ENCODE measurements around the gene PFDN1.

PFDN1 gene

GRCh38 chr5:140302786-140303639 is at the start of gene PFDN1:
PFDN1 (minus strand) TSS chr5:140303101; CDS start chr5:140303073, 28 bp downstream.
- TF ChIP-seq CTCF (IDR thresholded peaks at IDR 0.05; ENCODE audit: extremely low read depth, insufficient read depth, missing control alignments), result no peak
- in situ Hi-C loops (cut with MboI; ENCODE audit: low pct_unique_long_range_greater_than_20kb, low sequenced_read_pairs, unreplicated experiment), result no loop called here
- peak; percentile 91 for DNase-seq (ENCODE audit: low spot score)

GRCh38 chr5:140351609-140352334 is 48.9 kb upstream of the PFDN1 start:
- DNase-seq (ENCODE audit: low spot score), result peak; percentile 75
- TF ChIP-seq CTCF (IDR thresholded peaks at IDR 0.05; ENCODE audit: extremely low read depth, insufficient read depth, missing control alignments), result peak; percentile 76
- in situ Hi-C loops (cut with MboI; ENCODE audit: low pct_unique_long_range_greater_than_20kb, low sequenced_read_pairs, unreplicated experiment), result loop anchor here (5.0 kb wide), 1 partner anchor 109 kb away; no protein-coding TSS in a partner anchor

- in situ Hi-C loops (cut with MboI; ENCODE audit: low pct_unique_long_range_greater_than_20kb, low sequenced_read_pairs, unreplicated experiment), result no loop called here
- TF ChIP-seq CTCF (IDR thresholded peaks at IDR 0.05; ENCODE audit: extremely low read depth, insufficient read depth, missing control alignments), result no peak
- DNase-seq (ENCODE audit: low spot score), result no peak
Measured at GRCh38 chr5:140349244-140349643, 46.3 kb upstream of the PFDN1 start.

GRCh38 chr5:140348104-140348503 is 45.2 kb upstream of the PFDN1 start:
- in situ Hi-C loops (cut with MboI; ENCODE audit: low pct_unique_long_range_greater_than_20kb, low sequenced_read_pairs, unreplicated experiment), result no loop called here
- DNase-seq (ENCODE audit: low spot score), result no peak
- TF ChIP-seq CTCF (IDR thresholded peaks at IDR 0.05; ENCODE audit: extremely low read depth, insufficient read depth, missing control alignments), result no peak

- no peak for DNase-seq (ENCODE audit: low spot score)
- in situ Hi-C loops (cut with MboI; ENCODE audit: low pct_unique_long_range_greater_than_20kb, low sequenced_read_pairs, unreplicated experiment), result no loop called here
- TF ChIP-seq CTCF (IDR thresholded peaks at IDR 0.05; ENCODE audit: extremely low read depth, insufficient read depth, missing control alignments), result no peak
Measured at GRCh38 chr5:140347360-140347759, 44.5 kb upstream of the PFDN1 start.

GRCh38 chr5:140346348-140347221 is 43.7 kb upstream of the PFDN1 start, which contains the start of gene HBEGF:
HBEGF (minus strand) TSS chr5:140346603; CDS start chr5:140346328, 275 bp downstream.
- in situ Hi-C loops (cut with MboI; ENCODE audit: low pct_unique_long_range_greater_than_20kb, low sequenced_read_pairs, unreplicated experiment), result no loop called here
- TF ChIP-seq CTCF (IDR thresholded peaks at IDR 0.05; ENCODE audit: extremely low read depth, insufficient read depth, missing control alignments), result peak; percentile 65
- peak; percentile 87 for DNase-seq (ENCODE audit: low spot score)

All from GM13977 (cell line).